Measurements from ENCODE around the gene FGR. TPM values are rescaled to one million over a fixed set of nuclear protein-coding genes. Genes with fewer than 3 reads are reported as not detected.
A peak's percentile ranks its signal among the peaks of the same experiment; 100 is the strongest.

FGR gene
- total and polyA plus RNA-seq, 2 of the 13 experiments (the other 11 are each of a cell fraction or from before 2014, with no cell fraction given) = not detected

DNA sequence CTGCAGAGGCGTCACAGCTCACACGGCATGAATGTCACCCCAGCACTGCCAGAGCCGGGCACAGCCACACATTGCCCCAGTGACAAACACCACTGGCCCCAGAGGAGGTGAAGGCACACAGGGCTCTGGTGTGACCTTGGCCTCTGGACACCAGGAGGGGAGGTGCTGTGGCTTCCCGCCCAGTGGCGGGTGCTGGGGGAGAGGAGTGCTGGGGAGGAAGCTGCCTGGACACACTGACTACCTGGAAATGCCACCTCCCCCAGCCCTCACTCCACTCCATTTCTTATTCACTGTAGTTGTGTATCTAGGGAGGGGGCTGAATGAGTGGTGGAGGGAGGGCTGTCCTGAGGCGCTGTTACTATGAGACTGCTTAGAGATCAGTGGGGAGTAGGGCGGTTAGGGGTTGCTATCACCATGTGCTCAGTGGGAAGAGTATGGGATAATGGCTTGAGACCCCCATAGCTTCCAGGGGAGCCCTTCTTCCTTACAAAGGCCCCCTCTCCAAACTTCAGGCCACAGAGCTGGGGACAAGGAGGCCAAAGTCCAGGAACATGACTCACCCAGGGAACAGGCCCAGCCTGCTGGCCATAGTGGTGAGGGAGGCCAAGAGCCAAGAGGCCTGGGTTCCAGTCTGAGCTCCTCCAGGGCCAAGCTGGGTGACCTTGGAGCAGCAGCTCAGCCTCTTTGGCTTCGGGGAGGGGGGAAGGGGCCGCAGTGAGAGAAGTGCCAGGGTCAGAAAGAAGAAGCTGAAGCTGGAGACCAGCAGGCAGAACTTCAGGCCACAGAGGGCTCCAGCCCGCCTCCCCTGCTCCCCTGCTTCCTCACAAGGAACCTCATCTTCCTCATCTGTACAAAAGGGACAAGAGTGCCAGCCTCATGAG lies 71.2 kb downstream of the FGR start (continued):
- TF ChIP-seq HNRNPK (IDR thresholded peaks at IDR 0.05; ENCODE audit: low read depth, low read length, poor library complexity, severe bottlenecking) (no peak), GPN1 (CRISPR knock-in tag; IDR thresholded peaks at IDR 0.05; ENCODE audit: borderline replicate concordance) (no peak), ZNF432 (CRISPR knock-in tag; IDR thresholded peaks at IDR 0.05; ENCODE audit: borderline replicate concordance) (no peak), KAT8 (CRISPR knock-in tag; IDR thresholded peaks at IDR 0.05) (peak; percentile 78), SIX4 (CRISPR knock-in tag; IDR thresholded peaks at IDR 0.05) (peak; percentile 69; the same call in 1 of the 2 replicates), ATF7 (IDR thresholded peaks at IDR 0.05) (no peak), ATF7 (CRISPR knock-in tag; IDR thresholded peaks at IDR 0.05) (no peak), ZNF615 (CRISPR knock-in tag; IDR thresholded peaks at IDR 0.05; ENCODE audit: borderline replicate concordance) (no peak), ZKSCAN1 (IDR thresholded peaks at IDR 0.05; ENCODE audit: low read length) (peak; percentile 22; the same call in 1 of the 2 replicates), ZNF451 (CRISPR knock-in tag; IDR thresholded peaks at IDR 0.05) (peak; percentile 83; the same call in 1 of the 2 replicates), ZMYM4 (CRISPR knock-in tag; IDR thresholded peaks at IDR 0.05) (peak; percentile 72), CCDC6 (CRISPR knock-in tag; IDR thresholded peaks at IDR 0.05) (peak; percentile 46; the same call in 1 of the 2 replicates), SOX6 (IDR thresholded peaks at IDR 0.05) (no peak), SOX6 (CRISPR knock-in tag; IDR thresholded peaks at IDR 0.05) (peak; percentile 91)
- TF ChIP-seq, protein P1, sequence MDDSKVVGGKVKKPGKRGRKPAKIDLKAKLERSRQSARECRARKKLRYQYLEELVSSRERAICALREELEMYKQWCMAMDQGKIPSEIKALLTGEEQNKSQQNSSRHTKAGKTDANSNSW (CRISPR knock-in tag; IDR thresholded peaks at IDR 0.05; ENCODE audit: borderline replicate concordance) = no peak
- TF ChIP-seq, protein P2, sequence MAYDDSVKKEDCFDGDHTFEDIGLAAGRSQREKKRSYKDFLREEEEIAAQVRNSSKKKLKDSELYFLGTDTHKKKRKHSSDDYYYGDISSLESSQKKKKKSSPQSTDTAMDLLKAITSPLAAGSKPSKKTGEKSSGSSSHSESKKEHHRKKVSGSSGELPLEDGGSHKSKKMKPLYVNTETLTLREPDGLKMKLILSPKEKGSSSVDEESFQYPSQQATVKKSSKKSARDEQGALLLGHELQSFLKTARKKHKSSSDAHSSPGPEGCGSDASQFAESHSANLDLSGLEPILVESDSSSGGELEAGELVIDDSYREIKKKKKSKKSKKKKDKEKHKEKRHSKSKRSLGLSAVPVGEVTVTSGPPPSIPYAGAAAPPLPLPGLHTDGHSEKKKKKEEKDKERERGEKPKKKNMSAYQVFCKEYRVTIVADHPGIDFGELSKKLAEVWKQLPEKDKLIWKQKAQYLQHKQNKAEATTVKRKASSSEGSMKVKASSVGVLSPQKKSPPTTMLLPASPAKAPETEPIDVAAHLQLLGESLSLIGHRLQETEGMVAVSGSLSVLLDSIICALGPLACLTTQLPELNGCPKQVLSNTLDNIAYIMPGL (CRISPR knock-in tag; IDR thresholded peaks at IDR 0.05; ENCODE audit: borderline replicate concordance in 1 of 2, low read depth in 1 of 2) = 0 out of 4 replicates have a peak, but pooled peaks of 1 of the 2 experiments have one; percentile 62
- TF ChIP-seq, protein P3, sequence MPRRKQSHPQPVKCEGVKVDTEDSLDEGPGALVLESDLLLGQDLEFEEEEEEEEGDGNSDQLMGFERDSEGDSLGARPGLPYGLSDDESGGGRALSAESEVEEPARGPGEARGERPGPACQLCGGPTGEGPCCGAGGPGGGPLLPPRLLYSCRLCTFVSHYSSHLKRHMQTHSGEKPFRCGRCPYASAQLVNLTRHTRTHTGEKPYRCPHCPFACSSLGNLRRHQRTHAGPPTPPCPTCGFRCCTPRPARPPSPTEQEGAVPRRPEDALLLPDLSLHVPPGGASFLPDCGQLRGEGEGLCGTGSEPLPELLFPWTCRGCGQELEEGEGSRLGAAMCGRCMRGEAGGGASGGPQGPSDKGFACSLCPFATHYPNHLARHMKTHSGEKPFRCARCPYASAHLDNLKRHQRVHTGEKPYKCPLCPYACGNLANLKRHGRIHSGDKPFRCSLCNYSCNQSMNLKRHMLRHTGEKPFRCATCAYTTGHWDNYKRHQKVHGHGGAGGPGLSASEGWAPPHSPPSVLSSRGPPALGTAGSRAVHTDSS (CRISPR knock-in tag; conservative IDR thresholded peaks at IDR 0.05) = no peak
- TF ChIP-seq, protein P4, sequence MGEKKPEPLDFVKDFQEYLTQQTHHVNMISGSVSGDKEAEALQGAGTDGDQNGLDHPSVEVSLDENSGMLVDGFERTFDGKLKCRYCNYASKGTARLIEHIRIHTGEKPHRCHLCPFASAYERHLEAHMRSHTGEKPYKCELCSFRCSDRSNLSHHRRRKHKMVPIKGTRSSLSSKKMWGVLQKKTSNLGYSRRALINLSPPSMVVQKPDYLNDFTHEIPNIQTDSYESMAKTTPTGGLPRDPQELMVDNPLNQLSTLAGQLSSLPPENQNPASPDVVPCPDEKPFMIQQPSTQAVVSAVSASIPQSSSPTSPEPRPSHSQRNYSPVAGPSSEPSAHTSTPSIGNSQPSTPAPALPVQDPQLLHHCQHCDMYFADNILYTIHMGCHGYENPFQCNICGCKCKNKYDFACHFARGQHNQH (CRISPR knock-in tag; IDR thresholded peaks at IDR 0.05) = peak; percentile 99
- TF ChIP-seq, protein P5, sequence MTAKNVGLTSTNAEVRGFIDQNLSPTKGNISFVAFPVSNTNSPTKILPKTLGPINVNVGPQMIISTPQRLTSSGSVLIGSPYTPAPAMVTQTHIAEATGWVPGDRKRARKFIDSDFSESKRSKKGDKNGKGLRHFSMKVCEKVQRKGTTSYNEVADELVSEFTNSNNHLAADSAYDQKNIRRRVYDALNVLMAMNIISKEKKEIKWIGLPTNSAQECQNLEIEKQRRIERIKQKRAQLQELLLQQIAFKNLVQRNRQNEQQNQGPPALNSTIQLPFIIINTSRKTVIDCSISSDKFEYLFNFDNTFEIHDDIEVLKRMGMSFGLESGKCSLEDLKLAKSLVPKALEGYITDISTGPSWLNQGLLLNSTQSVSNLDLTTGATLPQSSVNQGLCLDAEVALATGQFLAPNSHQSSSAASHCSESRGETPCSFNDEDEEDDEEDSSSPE (CRISPR knock-in tag; IDR thresholded peaks at IDR 0.05) = peak; percentile 96
- TF ChIP-seq, protein P6, sequence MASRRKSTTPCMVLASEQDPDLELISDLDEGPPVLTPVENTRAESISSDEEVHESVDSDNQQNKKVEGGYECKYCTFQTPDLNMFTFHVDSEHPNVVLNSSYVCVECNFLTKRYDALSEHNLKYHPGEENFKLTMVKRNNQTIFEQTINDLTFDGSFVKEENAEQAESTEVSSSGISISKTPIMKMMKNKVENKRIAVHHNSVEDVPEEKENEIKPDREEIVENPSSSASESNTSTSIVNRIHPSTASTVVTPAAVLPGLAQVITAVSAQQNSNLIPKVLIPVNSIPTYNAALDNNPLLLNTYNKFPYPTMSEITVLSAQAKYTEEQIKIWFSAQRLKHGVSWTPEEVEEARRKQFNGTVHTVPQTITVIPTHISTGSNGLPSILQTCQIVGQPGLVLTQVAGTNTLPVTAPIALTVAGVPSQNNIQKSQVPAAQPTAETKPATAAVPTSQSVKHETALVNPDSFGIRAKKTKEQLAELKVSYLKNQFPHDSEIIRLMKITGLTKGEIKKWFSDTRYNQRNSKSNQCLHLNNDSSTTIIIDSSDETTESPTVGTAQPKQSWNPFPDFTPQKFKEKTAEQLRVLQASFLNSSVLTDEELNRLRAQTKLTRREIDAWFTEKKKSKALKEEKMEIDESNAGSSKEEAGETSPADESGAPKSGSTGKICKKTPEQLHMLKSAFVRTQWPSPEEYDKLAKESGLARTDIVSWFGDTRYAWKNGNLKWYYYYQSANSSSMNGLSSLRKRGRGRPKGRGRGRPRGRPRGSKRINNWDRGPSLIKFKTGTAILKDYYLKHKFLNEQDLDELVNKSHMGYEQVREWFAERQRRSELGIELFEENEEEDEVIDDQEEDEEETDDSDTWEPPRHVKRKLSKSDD (CRISPR knock-in tag; IDR thresholded peaks at IDR 0.05; ENCODE audit: low read depth) = peak; percentile 91; the same call in 1 of the 2 replicates
